CD4-positive, alpha-beta T cell treated with Interleukin-10 for 1 hour (primary cell): ENCODE results near the gene CYP27C1.

ENCODE experiments used
- DNase-seq: peaks from one replicate; pipeline ENCODE4 v3.0.0-alpha.2; 2020

The CYP27C1 gene

GRCh38 chr2:127146820-127147502 lies 73.1 kb downstream of the CYP27C1 start:
- DNase-seq, result no peak

GRCh38 chr2:127146071-127146725 lies 73.9 kb downstream of the CYP27C1 start:
- DNase-seq, result no peak

GRCh38 chr2:127145280-127145895 lies 74.7 kb downstream of the CYP27C1 start:
- no peak for DNase-seq

GRCh38 chr2:127143841-127144782 lies 76.0 kb downstream of the CYP27C1 start:
- DNase-seq, result no peak

- no peak for DNase-seq
Observed at GRCh38 chr2:127142663-127143630, 77.2 kb downstream of the CYP27C1 start.

GRCh38 chr2:127140538-127140937 lies 79.6 kb downstream of the CYP27C1 start:
- DNase-seq, result no peak

GRCh38 chr2:127139766-127140165 lies 80.3 kb downstream of the CYP27C1 start:
- no peak for DNase-seq

GRCh38 chr2:127138281-127138680 lies 81.8 kb downstream of the CYP27C1 start:
- DNase-seq, result no peak

- no peak for DNase-seq
Observed at GRCh38 chr2:127137741-127138140, 82.4 kb downstream of the CYP27C1 start.

- DNase-seq, result no peak
Observed at GRCh38 chr2:127137225-127137624, 82.9 kb downstream of the CYP27C1 start.

GRCh38 chr2:127134833-127135830 lies 85.0 kb downstream of the CYP27C1 start:
- DNase-seq, result no peak

GRCh38 chr2:127134235-127134634 lies 85.9 kb downstream of the CYP27C1 start:
- no peak for DNase-seq
